ENCODE results near the gene SV2B.

DNA sequence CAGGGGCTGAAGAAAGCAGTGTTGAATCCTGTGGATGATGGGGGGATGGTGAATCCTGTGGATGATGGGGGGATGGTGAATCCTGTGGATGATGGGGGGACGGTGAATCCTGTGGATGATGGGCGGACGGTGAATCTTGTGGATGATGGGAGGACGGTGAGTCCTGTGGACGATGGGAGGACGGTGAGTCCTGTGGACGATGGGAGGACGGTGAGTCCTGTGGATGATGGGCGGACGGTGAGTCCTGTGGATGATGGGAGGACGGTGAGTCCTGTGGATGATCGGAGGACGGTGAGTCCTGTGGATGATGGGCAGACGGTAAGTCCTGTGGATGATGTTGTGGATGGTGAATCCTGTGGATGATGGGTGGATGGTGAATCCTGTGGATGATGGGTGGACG, 170.7 kb downstream of the SV2B start:
- TF ChIP-seq, protein P1, sequence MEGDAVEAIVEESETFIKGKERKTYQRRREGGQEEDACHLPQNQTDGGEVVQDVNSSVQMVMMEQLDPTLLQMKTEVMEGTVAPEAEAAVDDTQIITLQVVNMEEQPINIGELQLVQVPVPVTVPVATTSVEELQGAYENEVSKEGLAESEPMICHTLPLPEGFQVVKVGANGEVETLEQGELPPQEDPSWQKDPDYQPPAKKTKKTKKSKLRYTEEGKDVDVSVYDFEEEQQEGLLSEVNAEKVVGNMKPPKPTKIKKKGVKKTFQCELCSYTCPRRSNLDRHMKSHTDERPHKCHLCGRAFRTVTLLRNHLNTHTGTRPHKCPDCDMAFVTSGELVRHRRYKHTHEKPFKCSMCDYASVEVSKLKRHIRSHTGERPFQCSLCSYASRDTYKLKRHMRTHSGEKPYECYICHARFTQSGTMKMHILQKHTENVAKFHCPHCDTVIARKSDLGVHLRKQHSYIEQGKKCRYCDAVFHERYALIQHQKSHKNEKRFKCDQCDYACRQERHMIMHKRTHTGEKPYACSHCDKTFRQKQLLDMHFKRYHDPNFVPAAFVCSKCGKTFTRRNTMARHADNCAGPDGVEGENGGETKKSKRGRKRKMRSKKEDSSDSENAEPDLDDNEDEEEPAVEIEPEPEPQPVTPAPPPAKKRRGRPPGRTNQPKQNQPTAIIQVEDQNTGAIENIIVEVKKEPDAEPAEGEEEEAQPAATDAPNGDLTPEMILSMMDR (IDR thresholded peaks at IDR 0.05; ENCODE audit: insufficient read depth, low read length, poor library complexity, severe bottlenecking), result no peak
- TF ChIP-seq EZH2phosphoT487 (conservative IDR thresholded peaks at IDR 0.05; ENCODE audit: low read length), result no peak

Measured in SU-DHL-6 (cell line).